HG03103 (cell line): ENCODE results near the gene HOXC4.

Experiments
- ATAC-seq: cut with Tn5 transposase; IDR thresholded peaks from one replicate; pipeline ENCODE4 v1.9.1; 2021; ENCODE audit warnings: low read depth; ENCODE audit not compliant: unreplicated experiment

Gene HOXC4

DNA sequence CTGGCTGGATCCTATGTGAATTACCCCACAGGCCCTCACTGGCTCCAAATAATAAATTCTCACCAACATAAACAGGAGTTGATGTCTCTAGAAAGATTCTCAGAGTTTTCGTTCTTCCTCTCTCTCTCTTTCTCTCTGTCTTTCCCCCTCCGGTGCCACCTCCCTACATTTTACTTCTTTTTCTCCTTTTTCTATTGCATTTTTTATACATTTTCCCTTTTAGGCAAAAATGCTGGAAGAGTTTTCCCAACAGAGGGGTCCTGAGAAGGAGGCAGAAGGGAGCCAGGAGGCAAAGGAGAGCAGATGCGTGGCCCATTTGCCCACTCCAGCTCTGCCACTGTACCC lies 26.2 kb upstream of the HOXC4 start:
- no peak for ATAC-seq

DNA sequence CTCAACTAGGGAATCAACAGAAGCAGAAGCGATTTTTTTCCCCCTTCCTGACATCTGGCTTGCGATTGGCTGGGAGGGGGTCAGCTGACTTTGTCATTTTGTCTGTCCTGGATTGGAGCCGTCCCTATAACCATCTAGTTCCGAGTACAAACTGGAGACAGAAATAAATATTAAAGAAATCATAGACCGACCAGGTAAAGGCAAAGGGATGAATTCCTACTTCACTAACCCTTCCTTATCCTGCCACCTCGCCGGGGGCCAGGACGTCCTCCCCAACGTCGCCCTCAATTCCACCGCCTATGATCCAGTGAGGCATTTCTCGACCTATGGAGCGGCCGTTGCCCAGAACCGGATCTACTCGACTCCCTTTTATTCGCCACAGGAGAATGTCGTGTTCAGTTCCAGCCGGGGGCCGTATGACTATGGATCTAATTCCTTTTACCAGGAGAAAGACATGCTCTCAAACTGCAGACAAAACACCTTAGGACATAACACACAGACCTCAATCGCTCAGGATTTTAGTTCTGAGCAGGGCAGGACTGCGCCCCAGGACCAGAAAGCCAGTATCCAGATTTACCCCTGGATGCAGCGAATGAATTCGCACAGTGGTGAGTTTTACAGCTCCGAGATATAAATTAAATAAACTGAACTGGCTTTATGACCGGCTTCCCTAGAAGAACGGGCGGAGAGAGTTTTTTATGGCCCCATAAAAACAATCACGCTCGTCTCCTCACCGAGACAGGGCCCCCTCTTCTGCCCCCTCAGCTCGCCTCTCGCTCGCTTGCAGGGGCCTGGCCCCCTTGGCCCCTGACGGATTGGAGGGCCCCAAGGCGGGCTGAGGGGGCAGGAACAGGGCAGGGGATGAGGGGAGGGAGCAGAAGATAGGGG lies 25.1 kb upstream of the HOXC4 start, which contains the start of gene HOXC6:
TSS of gene HOXC6 (plus strand) at position 127 of the 888 bp plus-strand sequence. CDS start at position 209, 82 bp downstream.
- ATAC-seq: no peak

DNA sequence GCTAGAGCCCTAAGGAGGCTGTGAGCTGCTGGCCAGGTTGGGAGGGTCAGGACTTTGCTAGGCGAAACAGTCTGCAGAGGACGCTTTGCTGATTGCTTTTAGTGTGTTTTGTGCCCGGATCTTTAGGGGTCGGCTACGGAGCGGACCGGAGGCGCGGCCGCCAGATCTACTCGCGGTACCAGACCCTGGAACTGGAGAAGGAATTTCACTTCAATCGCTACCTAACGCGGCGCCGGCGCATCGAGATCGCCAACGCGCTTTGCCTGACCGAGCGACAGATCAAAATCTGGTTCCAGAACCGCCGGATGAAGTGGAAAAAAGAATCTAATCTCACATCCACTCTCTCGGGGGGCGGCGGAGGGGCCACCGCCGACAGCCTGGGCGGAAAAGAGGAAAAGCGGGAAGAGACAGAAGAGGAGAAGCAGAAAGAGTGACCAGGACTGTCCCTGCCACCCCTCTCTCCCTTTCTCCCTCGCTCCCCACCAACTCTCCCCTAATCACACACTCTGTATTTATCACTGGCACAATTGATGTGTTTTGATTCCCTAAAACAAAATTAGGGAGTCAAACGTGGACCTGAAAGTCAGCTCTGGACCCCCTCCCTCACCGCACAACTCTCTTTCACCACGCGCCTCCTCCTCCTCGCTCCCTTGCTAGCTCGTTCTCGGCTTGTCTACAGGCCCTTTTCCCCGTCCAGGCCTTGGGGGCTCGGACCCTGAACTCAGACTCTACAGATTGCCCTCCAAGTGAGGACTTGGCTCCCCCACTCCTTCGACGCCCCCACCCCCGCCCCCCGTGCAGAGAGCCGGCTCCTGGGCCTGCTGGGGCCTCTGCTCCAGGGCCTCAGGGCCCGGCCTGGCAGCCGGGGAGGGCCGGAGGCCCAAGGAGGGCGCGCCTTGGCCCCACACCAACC lies 23.9 kb upstream of the HOXC4 start:
- no peak for ATAC-seq

DNA sequence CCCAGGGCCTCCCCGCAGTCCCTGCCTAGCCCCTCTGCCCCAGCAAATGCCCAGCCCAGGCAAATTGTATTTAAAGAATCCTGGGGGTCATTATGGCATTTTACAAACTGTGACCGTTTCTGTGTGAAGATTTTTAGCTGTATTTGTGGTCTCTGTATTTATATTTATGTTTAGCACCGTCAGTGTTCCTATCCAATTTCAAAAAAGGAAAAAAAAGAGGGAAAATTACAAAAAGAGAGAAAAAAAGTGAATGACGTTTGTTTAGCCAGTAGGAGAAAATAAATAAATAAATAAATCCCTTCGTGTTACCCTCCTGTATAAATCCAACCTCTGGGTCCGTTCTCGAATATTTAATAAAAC lies 23.2 kb upstream of the HOXC4 start:
- no peak for ATAC-seq

DNA sequence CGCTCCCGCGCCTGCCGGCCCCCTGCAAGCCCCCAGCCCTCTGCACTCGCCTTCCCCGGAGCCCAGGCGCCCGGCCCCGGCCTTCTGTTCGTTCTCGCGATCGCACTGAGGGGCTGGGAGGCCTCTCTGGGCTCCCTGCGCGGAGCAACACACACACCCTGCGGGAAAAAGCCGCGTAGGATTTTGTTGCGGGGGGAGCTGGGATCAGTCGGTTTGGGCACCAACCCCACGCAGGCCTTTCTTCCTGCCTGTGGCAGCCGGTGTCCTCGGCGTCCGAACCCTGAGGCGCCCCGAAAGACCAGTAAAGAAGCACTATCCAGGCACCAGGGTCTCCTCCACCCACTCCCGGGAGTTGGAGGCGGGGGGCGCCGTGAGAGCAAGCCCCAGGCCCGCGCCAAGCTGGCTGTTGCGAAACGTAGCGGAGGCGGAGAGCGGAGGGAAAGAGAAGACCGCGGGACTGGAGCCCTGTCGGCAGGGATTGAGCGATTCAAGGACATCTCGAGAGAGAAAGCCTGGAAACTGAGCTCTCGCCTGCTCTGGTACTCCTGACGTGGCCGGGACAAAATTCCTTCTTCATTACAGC lies 22.7 kb upstream of the HOXC4 start:
- ATAC-seq: no peak

DNA sequence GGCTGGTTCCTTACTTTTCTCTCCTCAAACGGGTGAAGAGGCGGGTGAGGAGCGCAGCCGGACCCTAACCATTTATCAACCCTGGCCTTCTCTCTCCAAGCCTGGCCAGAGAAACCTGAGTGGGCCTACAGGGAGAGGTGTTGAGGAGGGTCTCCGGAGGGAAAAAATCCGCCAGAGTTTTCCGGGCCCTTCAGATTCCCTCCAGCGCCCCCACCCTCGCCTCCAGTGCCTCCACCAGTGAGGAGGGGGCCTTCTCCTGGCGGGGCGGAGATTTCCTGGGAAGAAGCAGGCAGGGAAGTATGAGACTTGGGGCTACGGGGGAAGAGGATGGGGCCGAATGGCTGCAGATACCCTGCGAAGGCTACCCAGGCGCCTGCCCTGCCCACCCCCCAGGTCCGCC lies 22.2 kb upstream of the HOXC4 start:
- ATAC-seq: no peak

DNA sequence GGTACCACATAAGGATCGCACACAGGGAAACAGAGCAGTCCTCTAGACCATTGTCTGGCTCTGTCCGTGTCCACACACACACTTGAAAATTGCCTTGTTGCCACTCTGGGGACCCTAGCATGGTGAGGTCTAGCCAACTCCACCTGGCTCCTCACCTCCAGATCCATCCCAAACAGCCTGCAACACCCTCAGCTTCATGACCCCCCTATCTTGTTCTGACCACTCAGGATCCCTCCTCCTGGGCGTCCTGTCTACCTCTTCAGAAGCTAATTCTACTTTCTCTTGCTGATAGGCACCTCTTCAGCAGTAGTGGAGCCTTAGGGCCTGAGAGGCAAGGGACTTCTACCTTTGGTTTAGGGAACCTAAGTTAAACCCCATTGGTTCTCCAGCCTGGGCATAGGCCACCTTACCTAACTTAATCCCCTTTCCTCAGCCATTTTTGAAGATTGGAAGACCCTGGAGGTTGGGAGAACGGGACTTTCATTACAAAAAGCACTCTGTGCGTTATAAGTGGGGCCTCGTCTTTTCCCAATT lies 21.5 kb upstream of the HOXC4 start:
- no peak for ATAC-seq

DNA sequence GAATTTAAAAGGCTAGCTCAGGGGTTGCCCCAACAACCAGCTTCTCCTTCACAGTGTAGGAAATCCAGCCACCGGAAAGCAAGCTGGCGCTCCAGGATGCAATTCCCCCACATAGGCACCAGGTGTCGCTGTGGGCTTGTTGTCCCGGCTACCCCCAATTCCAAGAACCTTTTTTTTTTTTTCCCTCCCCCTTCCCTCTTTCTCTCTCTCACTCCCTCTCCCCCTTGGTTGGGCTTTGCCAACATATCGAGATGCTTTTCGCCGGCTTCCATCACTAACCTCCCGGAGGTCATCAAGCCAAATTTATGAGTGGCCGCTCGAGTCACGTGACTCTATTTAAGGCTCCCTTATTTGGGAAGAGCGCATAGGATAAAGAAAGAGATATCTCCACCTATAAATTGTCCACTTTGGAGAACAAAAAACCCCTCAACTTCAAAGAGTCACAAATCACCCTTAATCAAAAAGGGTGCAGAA lies 21.0 kb upstream of the HOXC4 start, which contains the start of gene HOXC5:
TSS of gene HOXC5 (plus strand) at position 424 of the 474 bp plus-strand sequence. CDS start 73 bp downstream, outside the sequence.
- ATAC-seq: no peak

DNA sequence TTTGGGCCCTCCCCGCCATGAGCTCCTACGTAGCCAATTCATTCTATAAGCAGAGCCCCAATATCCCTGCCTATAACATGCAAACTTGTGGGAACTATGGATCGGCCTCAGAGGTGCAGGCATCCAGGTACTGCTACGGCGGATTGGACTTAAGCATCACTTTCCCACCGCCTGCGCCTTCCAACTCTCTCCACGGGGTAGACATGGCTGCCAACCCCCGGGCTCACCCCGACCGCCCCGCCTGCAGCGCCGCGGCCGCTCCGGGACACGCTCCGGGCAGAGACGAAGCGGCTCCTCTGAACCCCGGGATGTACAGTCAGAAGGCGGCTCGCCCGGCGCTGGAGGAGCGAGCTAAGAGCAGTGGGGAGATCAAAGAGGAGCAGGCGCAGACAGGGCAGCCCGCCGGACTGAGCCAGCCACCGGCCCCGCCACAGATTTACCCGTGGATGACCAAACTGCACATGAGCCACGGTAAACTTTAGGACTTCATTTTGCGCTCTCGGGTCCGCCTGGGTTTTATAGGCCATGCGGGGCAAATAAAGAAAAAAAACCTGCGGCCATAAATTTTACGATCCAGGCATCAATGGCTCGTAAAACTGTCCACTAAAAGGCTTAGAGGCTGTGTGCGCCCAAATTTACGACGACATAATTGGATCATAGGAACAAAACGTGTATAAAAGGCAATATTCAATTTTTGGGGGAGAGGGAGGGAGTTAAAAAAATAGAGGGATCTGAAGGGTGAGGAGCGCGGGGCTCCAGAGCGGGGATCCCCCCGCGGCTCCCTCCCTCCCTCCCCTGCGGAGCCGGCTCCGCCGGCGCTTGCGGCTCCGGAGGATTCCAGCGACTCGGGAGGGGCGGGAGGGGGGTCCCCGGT lies 20.3 kb upstream of the HOXC4 start:
- ATAC-seq: no peak

DNA sequence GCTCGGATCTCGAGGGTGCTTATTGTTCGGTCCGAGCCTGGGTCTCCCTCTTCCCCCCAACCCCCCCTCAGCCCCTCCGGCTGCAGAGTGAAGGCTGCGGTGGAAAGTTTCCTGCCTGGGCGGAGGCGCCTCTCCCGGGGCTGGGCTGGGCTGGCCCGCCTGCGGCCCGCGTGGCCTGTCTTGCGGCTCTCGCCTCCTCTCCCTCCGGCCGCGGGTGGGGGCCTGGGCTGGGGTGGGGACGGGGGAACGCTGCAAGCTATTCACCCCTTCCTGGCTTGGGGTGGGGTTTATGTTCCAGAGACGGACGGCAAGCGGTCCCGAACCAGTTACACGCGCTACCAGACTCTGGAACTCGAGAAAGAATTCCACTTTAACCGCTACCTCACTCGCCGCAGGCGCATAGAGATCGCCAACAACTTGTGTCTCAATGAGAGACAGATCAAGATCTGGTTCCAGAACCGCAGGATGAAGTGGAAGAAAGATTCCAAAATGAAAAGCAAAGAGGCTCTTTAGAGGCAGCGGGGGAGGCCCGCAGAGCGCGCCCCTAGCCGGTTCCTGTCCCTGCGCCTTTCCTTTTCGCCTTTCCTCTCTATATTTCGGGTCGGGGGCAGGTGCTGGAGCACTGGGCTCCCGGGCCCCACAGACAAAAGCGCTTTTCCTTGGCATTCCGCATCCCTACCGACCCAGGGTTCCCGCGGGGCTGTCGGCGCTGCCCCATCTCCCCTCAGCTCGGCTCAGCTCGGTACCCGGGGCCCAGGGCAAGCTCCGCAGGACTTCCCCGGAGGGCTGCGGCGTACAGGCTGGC lies 19.5 kb upstream of the HOXC4 start:
- ATAC-seq: no peak

DNA sequence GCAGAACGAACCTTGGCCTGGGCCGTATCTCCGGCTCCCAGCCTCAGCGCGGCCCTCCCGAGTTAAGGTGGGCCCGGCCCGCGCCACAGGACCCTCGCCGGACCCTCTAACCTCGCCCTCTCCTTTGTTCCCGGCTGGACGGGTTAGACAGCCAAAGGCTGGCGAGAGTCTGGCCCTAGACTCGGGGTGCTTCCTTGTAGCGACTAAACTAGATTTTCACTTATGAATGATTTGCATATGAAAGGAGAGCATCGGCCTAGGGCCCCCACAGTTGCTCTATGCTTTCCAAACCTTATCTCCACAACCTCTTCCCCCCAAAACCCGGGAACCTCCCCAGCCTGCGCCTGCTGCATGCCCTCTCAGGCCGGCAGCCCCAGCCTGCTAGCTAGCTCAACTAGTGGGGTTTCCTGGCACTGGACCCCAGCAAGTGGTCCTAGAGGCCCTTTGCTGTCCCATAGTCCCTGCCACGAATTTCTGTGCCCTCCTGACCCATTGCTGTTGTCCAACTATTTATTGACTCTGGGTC lies 18.8 kb upstream of the HOXC4 start:
- ATAC-seq: no peak

DNA sequence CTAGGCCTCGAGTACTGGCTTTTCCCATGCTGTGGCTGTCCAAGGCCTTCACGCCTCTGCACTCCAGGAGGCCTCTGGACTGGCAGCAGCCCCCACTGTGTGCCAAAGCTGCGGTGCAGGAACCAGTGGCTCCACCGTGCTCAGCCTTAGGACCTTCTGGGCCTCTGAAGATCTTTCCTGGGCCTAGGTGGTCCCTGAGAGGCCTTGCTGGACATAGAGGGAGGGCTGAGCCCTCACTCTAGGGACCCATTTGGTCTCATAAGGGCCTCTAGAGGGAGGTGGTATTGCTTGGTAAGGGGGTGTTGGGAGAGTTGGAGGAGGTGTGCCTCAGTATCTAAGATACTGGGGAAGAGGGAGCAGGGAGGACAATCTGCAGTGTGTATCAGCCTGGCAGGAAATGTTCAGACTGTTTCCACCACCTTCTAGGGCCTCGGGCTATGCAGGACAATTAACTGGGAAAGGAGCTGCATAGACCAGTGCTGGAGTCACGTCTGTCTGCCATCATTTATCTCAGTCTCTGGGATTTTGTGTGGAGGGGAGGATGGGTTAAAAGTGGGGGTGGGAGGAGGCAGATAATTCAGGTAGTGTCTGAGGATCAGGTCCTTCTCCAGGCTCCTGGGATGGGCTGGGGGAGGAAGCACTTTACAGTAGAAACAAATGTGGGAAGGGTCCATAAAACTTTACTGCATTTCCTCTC lies 17.9 kb upstream of the HOXC4 start:
- no peak for ATAC-seq

DNA sequence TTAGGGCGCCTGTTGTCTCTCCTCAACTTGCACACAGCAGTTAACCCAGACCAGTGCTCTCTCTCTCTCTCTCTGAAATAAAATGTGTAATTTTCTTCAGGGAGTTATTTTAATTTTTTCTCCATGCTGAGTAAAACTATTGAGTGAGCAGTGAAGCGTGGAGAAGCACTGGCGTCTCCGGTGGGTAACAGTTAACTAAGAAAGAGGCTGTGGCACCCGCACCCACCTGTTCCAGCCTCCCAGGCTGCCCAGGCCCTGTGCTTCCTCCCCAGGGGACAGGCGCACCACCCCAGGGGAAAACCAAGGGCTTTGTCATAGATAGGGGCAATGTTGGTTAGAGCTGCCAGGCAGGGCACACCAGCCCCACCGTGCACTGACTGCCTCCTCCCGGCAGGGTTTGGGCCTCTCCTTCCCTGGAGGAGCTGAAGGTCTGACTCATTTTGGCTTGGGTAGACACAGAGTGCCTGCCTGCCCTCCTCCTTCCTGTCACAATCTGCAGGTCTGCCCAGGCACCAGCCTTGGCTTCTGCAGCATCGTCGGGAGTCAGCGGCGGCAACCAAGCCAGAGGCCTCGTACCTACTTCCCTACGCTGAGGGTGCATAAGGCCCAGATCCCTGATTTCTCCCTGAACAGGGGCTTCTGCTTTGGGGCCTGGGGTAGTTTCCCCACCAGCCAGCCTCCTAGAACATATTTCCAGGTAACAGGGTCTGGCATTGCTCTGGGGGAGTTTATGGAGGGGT lies 16.8 kb upstream of the HOXC4 start:
- ATAC-seq: no peak

DNA sequence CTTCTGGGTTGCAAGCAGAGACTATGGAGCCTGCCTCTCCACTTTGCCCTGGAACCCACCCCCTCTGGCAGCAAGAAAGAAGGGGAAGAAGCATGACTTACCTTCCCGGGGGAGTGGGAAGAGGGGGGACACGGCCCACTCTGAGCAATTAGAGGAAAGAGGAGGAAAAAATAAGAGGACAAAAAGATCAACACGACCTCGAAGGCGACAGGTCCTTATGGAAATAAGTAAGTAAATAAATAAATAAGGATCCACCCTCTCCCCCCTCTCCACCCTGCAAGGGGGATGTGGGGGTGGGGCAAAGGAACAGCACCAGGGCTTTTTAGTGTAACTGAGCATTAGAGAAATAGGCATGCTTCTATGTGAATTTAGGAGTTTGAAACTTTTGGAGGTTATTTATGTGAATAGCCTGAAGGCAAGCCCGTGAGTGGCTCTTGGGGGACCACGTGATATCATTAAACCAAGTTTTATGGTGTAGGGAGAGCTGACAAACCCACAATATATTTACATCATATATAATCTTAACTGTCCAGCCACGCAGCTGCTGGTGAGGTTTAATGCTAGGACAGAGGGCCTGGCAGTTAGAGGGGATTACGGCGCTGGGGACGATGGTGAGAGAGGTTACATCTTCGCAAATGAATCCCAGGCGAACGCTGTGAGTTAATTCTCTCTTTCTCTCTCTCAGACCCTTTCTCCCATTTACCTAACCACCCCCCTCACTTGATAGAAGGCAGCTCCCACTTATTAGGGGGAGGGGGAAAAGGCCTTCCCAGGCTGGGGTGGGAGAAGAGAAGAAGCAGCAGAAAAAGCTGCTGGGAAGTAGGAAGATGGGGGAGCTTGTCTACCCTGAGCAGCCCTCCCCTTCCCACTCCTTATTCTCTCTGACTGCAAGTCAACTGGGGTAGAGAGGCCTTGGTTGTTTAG lies 16.0 kb upstream of the HOXC4 start:
- ATAC-seq: no peak

DNA sequence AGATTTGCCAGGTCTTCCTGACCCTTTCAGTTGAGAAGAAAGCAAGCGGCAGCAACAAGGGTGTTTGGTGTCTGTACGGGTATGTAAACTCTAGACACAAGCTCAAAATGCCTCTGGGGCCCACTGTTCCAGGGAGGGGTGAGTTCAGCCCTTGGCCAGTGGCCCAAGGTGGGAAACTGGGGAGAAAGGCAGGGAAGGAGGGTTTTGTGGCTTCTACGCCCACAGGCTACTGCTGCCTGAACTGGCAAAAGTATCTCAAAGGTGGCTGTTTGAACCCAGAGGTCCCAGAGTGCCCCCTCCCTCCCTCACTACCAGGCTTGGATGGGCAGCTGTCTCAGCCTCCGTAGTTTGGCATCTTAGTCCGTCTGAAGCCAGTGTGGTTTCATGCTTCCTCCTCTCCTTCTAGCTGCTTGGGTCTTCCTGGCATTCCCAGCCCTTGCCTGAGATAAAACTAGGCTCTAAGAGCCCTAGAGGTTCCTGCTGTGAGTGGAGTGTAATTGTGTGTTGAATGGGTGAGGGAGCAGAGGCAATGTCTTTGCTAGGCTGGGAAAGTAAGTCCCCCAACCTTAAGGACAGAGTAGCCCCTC lies 15.3 kb upstream of the HOXC4 start:
- no peak for ATAC-seq

DNA sequence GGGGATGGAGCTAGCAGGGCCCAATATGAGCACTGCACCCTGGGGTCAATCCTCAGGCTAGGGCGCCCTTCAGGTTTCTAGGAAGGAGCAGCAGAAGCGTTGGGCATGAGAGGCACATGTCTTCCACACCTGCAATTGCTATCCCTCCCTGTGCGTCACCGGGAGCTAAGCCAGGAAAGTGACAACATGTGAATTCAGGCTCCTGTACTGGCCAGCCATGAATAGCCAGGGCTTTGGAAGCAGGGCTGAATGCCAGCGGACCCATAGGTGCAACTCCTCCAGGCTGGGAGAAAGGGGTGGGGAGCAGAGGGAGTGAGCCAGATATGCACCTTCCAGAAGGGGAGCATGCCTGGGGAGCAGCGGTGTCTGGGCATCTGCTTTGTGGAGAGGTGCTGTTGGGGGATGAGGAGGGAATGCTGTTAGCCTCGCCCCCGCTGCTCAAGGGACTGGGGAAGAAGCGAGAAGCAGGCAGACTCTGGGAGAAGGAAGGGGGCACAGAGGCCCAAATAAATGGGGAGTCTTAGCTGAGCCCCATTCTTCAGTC lies 14.7 kb upstream of the HOXC4 start:
- ATAC-seq: no peak
